Measurements from ENCODE around the gene NSUN4. TPM values are rescaled to one million over a fixed set of nuclear protein-coding genes. Genes with fewer than 3 reads are reported as not detected.

Gene NSUN4
- total RNA-seq, 1 donor from 2014 or later, result 38.6 TPM

DNA sequence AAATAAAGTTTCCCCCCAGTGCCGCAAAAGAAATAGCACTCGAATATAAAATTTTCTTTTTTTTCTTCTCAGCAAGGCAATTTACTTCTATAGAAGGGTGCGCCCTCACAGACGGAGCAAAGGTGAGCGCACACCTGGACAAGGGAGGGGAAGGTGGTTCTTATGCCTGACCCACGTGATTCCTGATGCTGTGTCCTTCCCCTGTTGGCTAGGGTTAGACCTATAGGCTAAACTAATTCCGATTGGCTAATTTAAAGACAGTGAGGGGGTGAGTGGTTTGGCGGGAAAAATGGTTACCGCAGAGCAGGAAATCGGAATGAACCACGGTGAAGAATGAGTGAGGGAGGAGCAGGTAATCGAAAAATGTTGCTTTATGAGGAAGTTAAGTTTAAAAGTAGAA lies 52.9 kb downstream of the NSUN4 start:
- ATAC-seq (ENCODE audit: low read depth), result no peak
- no peak overlapping the region for H3K27ac Mint-ChIP-seq
- H3K9me3 Mint-ChIP-seq, result peaks cover 4% of the 10 kb centered on the region
- DNase-seq, result no peak
- CTCF ChIA-PET, result no interaction called here
- no peaks in the 10 kb centered on the region for H3K36me3 Mint-ChIP-seq (ENCODE audit: low read depth)
- peaks cover 8% of the 10 kb centered on the region for H3K4me1 Mint-ChIP-seq
- intact Hi-C loops (cut with micrococcal nuclease), result no loop called here
- TF ChIP-seq, protein P1, sequence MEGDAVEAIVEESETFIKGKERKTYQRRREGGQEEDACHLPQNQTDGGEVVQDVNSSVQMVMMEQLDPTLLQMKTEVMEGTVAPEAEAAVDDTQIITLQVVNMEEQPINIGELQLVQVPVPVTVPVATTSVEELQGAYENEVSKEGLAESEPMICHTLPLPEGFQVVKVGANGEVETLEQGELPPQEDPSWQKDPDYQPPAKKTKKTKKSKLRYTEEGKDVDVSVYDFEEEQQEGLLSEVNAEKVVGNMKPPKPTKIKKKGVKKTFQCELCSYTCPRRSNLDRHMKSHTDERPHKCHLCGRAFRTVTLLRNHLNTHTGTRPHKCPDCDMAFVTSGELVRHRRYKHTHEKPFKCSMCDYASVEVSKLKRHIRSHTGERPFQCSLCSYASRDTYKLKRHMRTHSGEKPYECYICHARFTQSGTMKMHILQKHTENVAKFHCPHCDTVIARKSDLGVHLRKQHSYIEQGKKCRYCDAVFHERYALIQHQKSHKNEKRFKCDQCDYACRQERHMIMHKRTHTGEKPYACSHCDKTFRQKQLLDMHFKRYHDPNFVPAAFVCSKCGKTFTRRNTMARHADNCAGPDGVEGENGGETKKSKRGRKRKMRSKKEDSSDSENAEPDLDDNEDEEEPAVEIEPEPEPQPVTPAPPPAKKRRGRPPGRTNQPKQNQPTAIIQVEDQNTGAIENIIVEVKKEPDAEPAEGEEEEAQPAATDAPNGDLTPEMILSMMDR (IDR thresholded peaks at IDR 0.05), result no peak
- POLR2A ChIA-PET, result no interaction called here
- H3K27me3 Mint-ChIP-seq, result peaks cover 29% of the 10 kb centered on the region
- H3K4me3 Mint-ChIP-seq, result peak overlapping the region; percentile 21

DNA sequence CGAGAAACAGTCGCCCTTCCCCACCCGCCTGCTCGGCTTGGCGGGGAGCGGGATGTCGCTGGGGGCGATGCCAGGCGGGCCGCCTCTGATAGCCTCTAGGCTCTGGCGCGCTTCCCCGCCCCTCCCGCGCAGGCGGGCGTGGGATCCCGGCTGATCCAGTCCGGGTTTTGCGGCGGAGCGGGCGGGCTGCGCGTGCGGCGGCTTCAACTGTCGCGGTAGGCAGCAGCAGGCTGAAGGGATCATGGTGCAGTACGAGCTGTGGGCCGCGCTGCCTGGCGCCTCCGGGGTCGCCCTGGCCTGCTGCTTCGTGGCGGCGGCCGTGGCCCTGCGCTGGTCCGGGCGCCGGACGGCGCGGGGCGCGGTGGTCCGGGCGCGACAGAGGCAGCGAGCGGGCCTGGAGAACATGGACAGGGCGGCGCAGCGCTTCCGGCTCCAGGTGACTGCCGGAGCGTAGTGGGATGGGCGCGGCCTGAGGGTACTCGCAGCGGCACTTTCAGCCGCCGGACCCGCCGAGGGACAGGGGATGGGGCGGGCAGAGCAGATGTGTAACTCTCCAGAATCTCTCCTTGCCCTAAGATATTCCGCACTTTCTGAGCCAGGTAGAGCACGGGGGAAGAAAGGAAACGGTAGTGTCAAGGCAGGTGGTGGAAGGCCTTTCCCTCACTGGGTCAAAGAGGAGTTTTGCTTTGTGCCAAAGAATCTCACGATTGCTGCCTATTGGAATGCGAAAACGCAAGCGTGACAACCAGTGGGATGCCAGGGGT lies 53.7 kb downstream of the NSUN4 start, which contains the start of gene FAAH:
Gene FAAH, plus strand, starts transcription at position 210 of the 764 bp plus-strand sequence. Its CDS starts 32 bp downstream, at position 242.
- H3K27me3 Mint-ChIP-seq, result peaks cover 35% of the 10 kb centered on the region
- TF ChIP-seq, protein P1 (IDR thresholded peaks at IDR 0.05), result no peak
- H3K4me3 Mint-ChIP-seq, result peak within 1 kb of the TSS; percentile 71
- H3K27ac Mint-ChIP-seq, result no peak within 1 kb of the TSS
- H3K36me3 Mint-ChIP-seq (ENCODE audit: low read depth), result no peaks in the 10 kb centered on the region
- POLR2A ChIA-PET, result no interaction called here
- intact Hi-C loops (cut with micrococcal nuclease), result no loop called here
- peaks cover 8% of the 10 kb centered on the region for H3K4me1 Mint-ChIP-seq
- peak; percentile 52 for ATAC-seq (ENCODE audit: low read depth)
- DNase-seq, result no peak
- H3K9me3 Mint-ChIP-seq, result peaks cover 4% of the 10 kb centered on the region
- CTCF ChIA-PET, result no interaction called here

DNA sequence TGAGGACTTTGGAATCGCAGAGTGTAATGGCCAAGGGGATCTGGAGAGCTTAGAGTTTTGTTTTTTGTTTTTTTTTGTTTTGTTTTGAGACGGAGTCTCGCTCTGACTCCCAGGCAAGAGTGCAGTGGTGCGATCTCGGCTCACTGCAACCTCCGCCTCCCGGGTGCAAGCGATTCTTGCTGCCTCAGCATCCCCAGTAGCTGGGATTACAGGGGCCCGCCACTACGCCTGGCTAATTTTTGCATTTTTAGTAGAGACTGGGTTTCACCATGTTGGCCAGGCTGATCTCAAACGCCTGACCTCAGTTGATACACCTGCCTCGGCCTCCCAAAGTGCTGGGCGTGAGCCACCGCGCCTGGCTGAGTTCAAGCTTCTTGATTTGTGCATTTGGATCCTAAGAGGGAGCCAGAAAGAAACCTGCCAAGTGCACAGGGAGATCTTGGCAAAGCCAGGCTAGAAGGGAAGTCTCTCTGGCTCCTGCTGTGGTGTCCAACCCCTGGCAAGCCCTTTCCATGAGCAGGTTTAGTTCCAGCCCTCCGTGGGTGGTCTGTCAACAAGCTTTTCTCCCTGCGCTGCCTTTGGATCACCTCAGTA lies 54.4 kb downstream of the NSUN4 start:
- Mint-ChIP-seq H3K27me3 (peaks cover 39% of the 10 kb centered on the region), H3K27ac (no peak overlapping the region), H3K9me3 (peaks cover 4% of the 10 kb centered on the region), H3K36me3 (ENCODE audit: low read depth) (no peaks in the 10 kb centered on the region), H3K4me3 (peak overlapping the region; percentile 71), H3K4me1 (peaks cover 8% of the 10 kb centered on the region)
- TF ChIP-seq, protein P1 (IDR thresholded peaks at IDR 0.05), result no peak
- POLR2A ChIA-PET, result no interaction called here
- ATAC-seq (ENCODE audit: low read depth) (no peak), DNase-seq (no peak)
- CTCF ChIA-PET, result no interaction called here
- intact Hi-C loops (cut with micrococcal nuclease), result no loop called here

DNA sequence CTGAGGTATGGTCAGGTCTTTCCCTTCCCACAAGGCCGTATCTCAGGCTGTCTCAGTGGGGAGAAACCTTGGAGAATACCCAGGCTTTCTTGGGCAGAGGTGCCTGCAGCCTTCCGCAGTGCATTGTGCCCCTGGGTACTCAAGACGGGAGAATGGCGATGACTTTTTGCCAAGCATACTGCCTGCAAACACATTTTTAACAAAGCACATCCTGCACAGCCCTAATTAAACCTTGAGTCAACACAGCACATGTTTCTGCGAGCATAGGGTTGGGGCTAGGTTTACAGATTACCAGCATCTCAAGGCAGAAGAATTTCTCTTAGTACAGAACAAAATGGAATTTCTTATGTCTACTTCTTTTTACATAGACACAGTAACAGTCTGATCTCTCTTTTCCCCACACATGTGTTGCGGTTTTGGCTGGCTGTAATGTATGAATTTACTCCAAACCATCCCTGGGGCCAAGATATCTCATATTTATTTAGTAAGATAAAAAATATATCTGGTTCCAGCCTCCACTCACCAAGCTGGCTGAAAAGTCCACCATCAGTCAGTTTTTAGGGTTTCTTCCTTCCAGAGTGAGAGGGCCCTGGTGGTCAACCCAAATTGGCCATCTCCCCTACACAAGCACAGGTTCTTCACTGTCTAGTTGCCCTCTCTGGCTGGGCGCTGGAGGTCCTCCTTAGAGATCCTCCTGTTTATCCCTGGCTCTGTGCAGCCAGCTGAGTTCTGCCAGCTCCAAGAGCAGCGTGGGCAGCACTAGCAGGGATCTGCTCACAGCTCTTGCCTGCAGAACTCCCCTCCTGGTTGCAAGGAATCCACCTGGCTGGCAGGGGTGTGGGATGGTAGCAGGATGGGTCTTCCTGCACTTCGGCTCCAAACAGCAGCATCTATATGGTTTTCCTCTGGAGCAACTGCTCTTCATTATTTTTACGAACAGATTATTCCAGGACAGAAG lies 56.1 kb downstream of the NSUN4 start:
- CTCF ChIA-PET, result no interaction called here
- no peak for ATAC-seq (ENCODE audit: low read depth)
- intact Hi-C loops (cut with micrococcal nuclease), result no loop called here
- no peak for DNase-seq
- no peak overlapping the region for H3K4me3 Mint-ChIP-seq
- TF ChIP-seq, protein P1 (IDR thresholded peaks at IDR 0.05), result no peak
- H3K27ac Mint-ChIP-seq, result no peak overlapping the region
- peaks cover 4% of the 10 kb centered on the region for H3K9me3 Mint-ChIP-seq
- H3K4me1 Mint-ChIP-seq, result peaks cover 8% of the 10 kb centered on the region
- POLR2A ChIA-PET, result no interaction called here
- peaks cover 43% of the 10 kb centered on the region for H3K27me3 Mint-ChIP-seq
- no peaks in the 10 kb centered on the region for H3K36me3 Mint-ChIP-seq (ENCODE audit: low read depth)

DNA sequence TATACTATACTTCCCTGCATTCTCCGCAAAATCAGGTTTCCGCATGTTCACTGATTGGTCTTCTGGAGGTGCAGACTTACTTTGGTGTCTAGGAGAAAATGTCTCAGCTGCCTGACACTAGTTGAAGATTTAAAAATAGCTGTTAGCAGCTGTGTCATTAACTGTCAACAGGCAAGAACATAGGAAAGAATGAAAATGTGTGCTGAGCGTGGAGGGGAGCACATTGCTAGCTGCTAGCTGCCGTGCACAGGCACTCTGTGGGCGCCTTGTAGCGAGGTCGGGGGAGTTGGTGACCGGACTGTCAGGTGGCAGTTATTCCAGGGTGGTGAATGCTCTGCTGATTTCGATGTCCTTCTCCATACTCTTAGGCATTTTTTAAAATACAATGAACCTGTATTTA lies 58.7 kb downstream of the NSUN4 start:
- Mint-ChIP-seq H3K36me3 (ENCODE audit: low read depth) (no peaks in the 10 kb centered on the region), H3K9me3 (no peaks in the 10 kb centered on the region), H3K4me1 (peaks cover 6% of the 10 kb centered on the region), H3K27me3 (peaks cover 38% of the 10 kb centered on the region), H3K27ac (no peak overlapping the region), H3K4me3 (no peak overlapping the region)
- ATAC-seq (ENCODE audit: low read depth) (no peak), DNase-seq (no peak)
- intact Hi-C loops (cut with micrococcal nuclease), result no loop called here
- ChIA-PET CTCF (no interaction called here), POLR2A (no interaction called here)
- TF ChIP-seq, protein P1 (IDR thresholded peaks at IDR 0.05), result no peak

Measured in activated B cell treated with CpG ODN at 0.5 μM for 24 hours (primary cell).